Adrenal gland (tissue), 5 donors: Measurements from ENCODE around the gene ZNF652.
A peak's percentile ranks its signal among the peaks of the same experiment; 100 is the strongest.

Source experiments
- CTCF ChIP-seq, 6 experiments: fragments of 450-650 bp in 4 of 6; fragments of 200-600 bp in 2 of 6; sonication (generic) in 1 of 6; IDR thresholded peaks; 1 replicate in 5 of 6; 2 replicates in 1 of 6; pipeline versions ENCODE4 v1.5.1 to v1.8.0; 2016 to 2021; ENCODE audit warnings: antibody characterized with exemption in 6 of 6, mild to moderate bottlenecking in 2 of 6, moderate library complexity in 1 of 6
- POLR2A ChIP-seq, 2 donors: fragments of 450-650 bp; IDR thresholded peaks; one replicate each; pipeline ENCODE4 v1.6.1; 2017; ENCODE audit warnings: antibody characterized with exemption in 2 of 2, mild to moderate bottlenecking in 2 of 2, moderate library complexity in 1 of 2
- donor health status: DM: no; HTN: no; CAD: no.

- TF ChIP-seq POLR2A (IDR thresholded peaks at IDR 0.05) (no peak), CTCF (IDR thresholded peaks at IDR 0.05) (peak in 4 of 6 experiments; percentile 28 to 39 (median 34))
Measured at GRCh38 chr17:49365667-49366066, 3.6 kb upstream of the ZNF652 start.
